ENCODE results near the gene MFSD6. TPM values are rescaled to one million over a fixed set of nuclear protein-coding genes. Genes with fewer than 3 reads are reported as not detected.

The MFSD6 gene
- total RNA-seq, 2 donors from 2014 or later = 1.2 to 3.2 TPM

GRCh38 chr2:190449925-190450324 lies 41.8 kb downstream of the MFSD6 start:
- Histone ChIP-seq H3K27me3 (ENCODE audit: control insufficient read depth, insufficient read depth, low read length, poor library complexity, severe bottlenecking) (no peaks in the 10 kb centered on the region), H3K9ac (ENCODE audit: extremely low read depth, low read length, poor library complexity, severe bottlenecking) (no peak overlapping the region), H3K9me3 (ENCODE audit: control insufficient read depth, low read length) (no peaks in the 10 kb centered on the region), H3K27ac (ENCODE audit: low read depth, low read length) (no peak overlapping the region), H3K4me1 (ENCODE audit: control insufficient read depth, insufficient read depth, low read length) (no peaks in the 10 kb centered on the region), H3K36me3 (ENCODE audit: control insufficient read depth, insufficient read depth, low read length) (no peaks in the 10 kb centered on the region), H3K4me3 (ENCODE audit: low read length) (no peak overlapping the region)
- Mint-ChIP-seq H3K9me3 (no peaks in the 10 kb centered on the region), H3K27ac (no peak overlapping the region), H3K4me3 (no peak overlapping the region), H3K4me1 (no peaks in the 10 kb centered on the region), H3K27me3 (ENCODE audit: insufficient read depth) (no peaks in the 10 kb centered on the region), H3K36me3 (ENCODE audit: low read depth) (no peaks in the 10 kb centered on the region)
- TF ChIP-seq CTCF (conservative IDR thresholded peaks at IDR 0.05) = no peak
- WGBS, 2 experiments (ENCODE audit: insufficient coverage in 1 of 2, insufficient read length in 1 of 2) = 92% methylated on average over 2 of the region's 3 CpGs; no CpG with 5 or more reads in 1 of the 2 experiments
- DNase-seq = no peak

DNA sequence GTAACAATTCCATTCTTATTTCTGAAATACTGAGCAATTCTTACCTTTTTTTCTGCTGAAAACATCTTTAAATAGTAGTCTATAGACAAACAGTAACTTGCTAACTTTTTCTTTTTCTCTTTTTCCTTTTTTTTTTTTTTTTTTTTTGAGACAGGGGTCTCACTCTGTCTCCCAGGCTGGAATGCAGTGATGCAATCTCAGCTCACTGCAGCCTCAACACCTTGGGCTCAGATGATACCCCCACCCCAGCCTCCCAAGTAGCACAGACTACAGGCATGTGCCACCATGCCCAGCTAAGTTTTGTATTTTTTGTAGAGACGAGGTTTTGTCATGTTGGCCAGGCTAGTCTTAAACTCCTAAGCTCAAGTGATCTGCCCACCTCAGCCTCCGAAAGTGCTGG lies 42.2 kb downstream of the MFSD6 start:
- DNase-seq = no peak
- Histone ChIP-seq H3K4me3 (ENCODE audit: low read length) (no peak overlapping the region), H3K9me3 (ENCODE audit: control insufficient read depth, low read length) (no peaks in the 10 kb centered on the region), H3K4me1 (ENCODE audit: control insufficient read depth, insufficient read depth, low read length) (no peaks in the 10 kb centered on the region), H3K36me3 (ENCODE audit: control insufficient read depth, insufficient read depth, low read length) (no peaks in the 10 kb centered on the region), H3K27me3 (ENCODE audit: control insufficient read depth, insufficient read depth, low read length, poor library complexity, severe bottlenecking) (no peaks in the 10 kb centered on the region), H3K27ac (ENCODE audit: low read depth, low read length) (no peak overlapping the region), H3K9ac (ENCODE audit: extremely low read depth, low read length, poor library complexity, severe bottlenecking) (no peak overlapping the region)
- Mint-ChIP-seq H3K27ac (no peak overlapping the region), H3K36me3 (ENCODE audit: low read depth) (no peaks in the 10 kb centered on the region), H3K9me3 (no peaks in the 10 kb centered on the region), H3K4me3 (no peak overlapping the region), H3K27me3 (ENCODE audit: insufficient read depth) (no peaks in the 10 kb centered on the region), H3K4me1 (no peaks in the 10 kb centered on the region)
- 92 to 93% methylated on average over 2 of the region's 2 CpGs for WGBS, 2 experiments (ENCODE audit: insufficient coverage in 1 of 2, insufficient read length in 1 of 2)
- TF ChIP-seq CTCF (conservative IDR thresholded peaks at IDR 0.05) = no peak

DNA sequence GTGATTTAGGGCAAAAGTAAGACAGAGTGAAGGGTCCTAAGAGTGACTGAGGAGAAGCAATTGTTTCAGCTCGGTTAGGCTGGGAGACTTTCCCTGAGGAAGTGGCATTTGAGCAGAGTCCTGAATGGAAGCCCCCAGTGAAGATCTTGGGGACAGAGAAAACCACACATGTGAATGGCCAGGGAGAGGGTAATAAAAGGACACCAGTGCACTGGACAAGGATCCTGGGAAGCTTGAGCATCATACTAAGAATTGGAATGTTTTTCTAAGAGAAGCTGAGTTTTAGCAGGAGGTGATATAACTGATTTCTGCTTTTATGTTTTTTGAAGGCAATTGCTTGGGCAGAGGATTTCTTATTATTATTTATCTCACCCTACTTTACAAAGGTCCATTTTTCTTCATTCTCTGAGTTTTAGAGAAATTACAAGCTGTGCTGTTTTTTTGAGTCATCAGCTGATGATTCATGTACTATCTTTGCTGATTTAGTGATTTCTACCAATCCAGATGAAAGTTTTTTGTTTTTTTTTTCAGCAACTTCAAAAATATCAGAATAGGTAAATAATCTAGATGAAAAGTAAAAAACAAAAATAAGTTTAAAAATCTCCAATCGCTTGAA lies 43.5 kb downstream of the MFSD6 start:
- no peak for DNase-seq
- no peak overlapping the region for H3K27ac ChIP-seq (ENCODE audit: low read depth, low read length)
- no peaks in the 10 kb centered on the region for H3K36me3 ChIP-seq (ENCODE audit: control insufficient read depth, insufficient read depth, low read length)
- H3K9me3 ChIP-seq (ENCODE audit: control insufficient read depth, low read length) = no peaks in the 10 kb centered on the region
- H3K4me1 ChIP-seq (ENCODE audit: control insufficient read depth, insufficient read depth, low read length) = no peaks in the 10 kb centered on the region
- no peak overlapping the region for H3K4me3 ChIP-seq (ENCODE audit: low read length)
- Mint-ChIP-seq H3K4me3 (no peak overlapping the region), H3K9me3 (no peaks in the 10 kb centered on the region), H3K36me3 (ENCODE audit: low read depth) (no peaks in the 10 kb centered on the region), H3K27ac (no peak overlapping the region), H3K27me3 (ENCODE audit: insufficient read depth) (no peaks in the 10 kb centered on the region), H3K4me1 (no peaks in the 10 kb centered on the region)
- H3K9ac ChIP-seq (ENCODE audit: extremely low read depth, low read length, poor library complexity, severe bottlenecking) = no peak overlapping the region
- no peak for TF ChIP-seq CTCF (conservative IDR thresholded peaks at IDR 0.05)
- no peaks in the 10 kb centered on the region for H3K27me3 ChIP-seq (ENCODE audit: control insufficient read depth, insufficient read depth, low read length, poor library complexity, severe bottlenecking)
- WGBS, 2 experiments (ENCODE audit: insufficient coverage in 1 of 2, insufficient read length in 1 of 2) = 86 to 93% methylated on average over 2 of the region's 2 CpGs
